Hepatocyte (in vitro differentiated cells): Measurements from ENCODE around the gene RHPN2.

Source experiments
- EZH2 ChIP-seq: fragments of 200-600 bp; sonication (generic); IDR thresholded peaks from 2 replicates; pipeline ENCODE4 v1.6.1; 2016; ENCODE audit warnings: antibody characterized with exemption, mild to moderate bottlenecking, borderline replicate concordance
- EZH2phosphoT487 ChIP-seq: fragments of 200-600 bp; sonication (generic); IDR thresholded peaks from one replicate; pipeline ENCODE4 v1.6.1; 2018; ENCODE audit warnings: antibody characterized with exemption, mild to moderate bottlenecking, low read depth, moderate library complexity; ENCODE audit not compliant: unreplicated experiment, severe bottlenecking
- TF ChIP-seq, protein P1 (sequence below): fragments of 200-600 bp; sonication (generic); IDR thresholded peaks from 2 replicates; pipeline ENCODE4 v1.5.1; 2016; ENCODE audit warnings: antibody characterized with exemption, mild to moderate bottlenecking; ENCODE audit not compliant: poor library complexity

GRCh38 chr19:33098055-33098534, 33.4 kb upstream of the RHPN2 start:
- TF ChIP-seq, protein P1, sequence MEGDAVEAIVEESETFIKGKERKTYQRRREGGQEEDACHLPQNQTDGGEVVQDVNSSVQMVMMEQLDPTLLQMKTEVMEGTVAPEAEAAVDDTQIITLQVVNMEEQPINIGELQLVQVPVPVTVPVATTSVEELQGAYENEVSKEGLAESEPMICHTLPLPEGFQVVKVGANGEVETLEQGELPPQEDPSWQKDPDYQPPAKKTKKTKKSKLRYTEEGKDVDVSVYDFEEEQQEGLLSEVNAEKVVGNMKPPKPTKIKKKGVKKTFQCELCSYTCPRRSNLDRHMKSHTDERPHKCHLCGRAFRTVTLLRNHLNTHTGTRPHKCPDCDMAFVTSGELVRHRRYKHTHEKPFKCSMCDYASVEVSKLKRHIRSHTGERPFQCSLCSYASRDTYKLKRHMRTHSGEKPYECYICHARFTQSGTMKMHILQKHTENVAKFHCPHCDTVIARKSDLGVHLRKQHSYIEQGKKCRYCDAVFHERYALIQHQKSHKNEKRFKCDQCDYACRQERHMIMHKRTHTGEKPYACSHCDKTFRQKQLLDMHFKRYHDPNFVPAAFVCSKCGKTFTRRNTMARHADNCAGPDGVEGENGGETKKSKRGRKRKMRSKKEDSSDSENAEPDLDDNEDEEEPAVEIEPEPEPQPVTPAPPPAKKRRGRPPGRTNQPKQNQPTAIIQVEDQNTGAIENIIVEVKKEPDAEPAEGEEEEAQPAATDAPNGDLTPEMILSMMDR = no peak
- no peak for TF ChIP-seq EZH2
- no peak for TF ChIP-seq EZH2phosphoT487
